Activated CD8-positive, alpha-beta T cell treated with anti-CD3 and anti-CD28 coated beads, Interleukin-2, amount 10 ng/mL, durations not matched to agents 7 days and 5 days (primary cell): ENCODE data around the gene CHRM1. TPM values are rescaled to one million over a fixed set of nuclear protein-coding genes. Genes with fewer than 3 reads are reported as not detected.
"Not testable (repeated sequence)": the region's sequence is repeated elsewhere in the genome, so short reads cannot be mapped to it uniquely, and the experiment has no call there.

Experiments
- ATAC-seq: fragments of 150-1000 bp; cut with Tn5 transposase; one replicate; pipeline ENCODE4 v1.10.0; 2021; ENCODE audit warnings: moderate library complexity
- CTCF ChIA-PET: fragments of 350-600 bp; sonication (Branson Sonifier 250); formaldehyde crosslinking; loops from one replicate; lab custom pipeline; 2021; ENCODE audit warnings: antibody characterized with exemption; lab: Charles Lee
- POLR2A ChIA-PET: fragments of 350-600 bp; sonication (Branson Sonifier 250); formaldehyde crosslinking; loops from one replicate; lab custom pipeline; 2021; ENCODE audit warnings: antibody characterized with exemption; lab: Charles Lee
- DNase-seq: peaks from one replicate; pipeline ENCODE4 v3.0.0-alpha.2; 2020
- H3K27ac Mint-ChIP-seq: one replicate; pipeline ENCODE4 v1.8.0; 2021; ENCODE audit warnings: mild to moderate bottlenecking, mixed read lengths
- H3K27me3 Mint-ChIP-seq: one replicate; pipeline ENCODE4 v1.8.0; 2021; ENCODE audit warnings: low read depth, mixed read lengths
- H3K36me3 Mint-ChIP-seq: one replicate; pipeline ENCODE4 v1.8.0; 2021; ENCODE audit warnings: low read depth, mixed read lengths
- H3K4me1 Mint-ChIP-seq: one replicate; pipeline ENCODE4 v1.8.0; 2021; ENCODE audit warnings: low read depth, mixed read lengths
- H3K4me3 Mint-ChIP-seq: one replicate; pipeline ENCODE4 v1.8.0; 2021; ENCODE audit warnings: mild to moderate bottlenecking, mixed read lengths
- H3K9me3 Mint-ChIP-seq: one replicate; pipeline ENCODE4 v1.8.0; 2022; ENCODE audit warnings: mixed read lengths; ENCODE audit not compliant: insufficient read depth
- total RNA-seq, 2 experiments: library from RNA; stranded (reverse); gene quantifications; one replicate each; pipeline ENCODE4 v1.2.3, GENCODE V29; 2021

The CHRM1 gene
- total RNA-seq, 2 experiments from 2014 or later = not detected

- DNase-seq, H3K9me3 Mint-ChIP-seq, ATAC-seq, H3K4me1 Mint-ChIP-seq, H3K36me3 Mint-ChIP-seq, POLR2A ChIA-PET, H3K27ac Mint-ChIP-seq, CTCF ChIA-PET, H3K4me3 Mint-ChIP-seq, H3K27me3 Mint-ChIP-seq: not testable (repeated sequence)
These were observed 16.4 kb upstream of the CHRM1 start for GRCh38 chr11:62937528-62937927.

GRCh38 chr11:62934496-62934785 lies 13.3 kb upstream of the CHRM1 start:
- Mint-ChIP-seq H3K27ac (no peak overlapping the region), H3K4me1 (no peaks in the 10 kb centered on the region), H3K27me3 (peaks cover 25% of the 10 kb centered on the region), H3K36me3 (no peaks in the 10 kb centered on the region), H3K9me3 (no peaks in the 10 kb centered on the region), H3K4me3 (no peak overlapping the region)
- POLR2A ChIA-PET = no interaction called here
- CTCF ChIA-PET = no interaction called here
- DNase-seq (no peak), ATAC-seq (no peak)

- DNase-seq (no peak), ATAC-seq (no peak)
- CTCF ChIA-PET = no interaction called here
- Mint-ChIP-seq H3K4me3 (no peak overlapping the region), H3K27ac (no peak overlapping the region), H3K9me3 (no peaks in the 10 kb centered on the region), H3K36me3 (no peaks in the 10 kb centered on the region), H3K4me1 (no peaks in the 10 kb centered on the region), H3K27me3 (peaks cover 27% of the 10 kb centered on the region)
- POLR2A ChIA-PET = interaction anchor here (0.5 kb wide), 1 partner anchor 10 kb away, joined by 3 read pairs; no protein-coding TSS in a partner anchor
These were observed 12.8 kb upstream of the CHRM1 start for GRCh38 chr11:62933750-62934495.

- Mint-ChIP-seq H3K9me3 (no peaks in the 10 kb centered on the region), H3K4me3 (no peak overlapping the region), H3K27ac (no peak overlapping the region), H3K27me3 (peaks cover 33% of the 10 kb centered on the region), H3K4me1 (no peaks in the 10 kb centered on the region), H3K36me3 (no peaks in the 10 kb centered on the region)
- DNase-seq = no peak
- ChIA-PET POLR2A (interaction anchor here (0.5 kb wide), 1 partner anchor 9 kb away, joined by 3 read pairs; no protein-coding TSS in a partner anchor), CTCF (no interaction called here)
- ATAC-seq = no peak
These were observed 12.1 kb upstream of the CHRM1 start for GRCh38 chr11:62933285-62933684.

GRCh38 chr11:62931499-62932278 lies 10.5 kb upstream of the CHRM1 start:
- H3K4me3 Mint-ChIP-seq = no peak overlapping the region
- ChIA-PET CTCF (no interaction called here), POLR2A (no interaction called here)
- no peak for DNase-seq
- peaks cover 47% of the 10 kb centered on the region for H3K27me3 Mint-ChIP-seq
- H3K9me3 Mint-ChIP-seq = no peaks in the 10 kb centered on the region
- no peaks in the 10 kb centered on the region for H3K4me1 Mint-ChIP-seq
- no peak overlapping the region for H3K27ac Mint-ChIP-seq
- H3K36me3 Mint-ChIP-seq = no peaks in the 10 kb centered on the region
- ATAC-seq = no peak

- H3K9me3 Mint-ChIP-seq = no peaks in the 10 kb centered on the region
- DNase-seq (no peak), ATAC-seq (no peak)
- no peak overlapping the region for H3K4me3 Mint-ChIP-seq
- H3K27me3 Mint-ChIP-seq = peaks cover 56% of the 10 kb centered on the region
- H3K27ac Mint-ChIP-seq = no peak overlapping the region
- peaks cover 9% of the 10 kb centered on the region for H3K4me1 Mint-ChIP-seq
- ChIA-PET POLR2A (no interaction called here), CTCF (no interaction called here)
- no peaks in the 10 kb centered on the region for H3K36me3 Mint-ChIP-seq
These were observed 9.5 kb upstream of the CHRM1 start for GRCh38 chr11:62930666-62931065.

- Mint-ChIP-seq H3K4me1 (peaks cover 14% of the 10 kb centered on the region), H3K27ac (no peak overlapping the region), H3K27me3 (peaks cover 61% of the 10 kb centered on the region), H3K36me3 (no peaks in the 10 kb centered on the region), H3K9me3 (no peaks in the 10 kb centered on the region), H3K4me3 (no peak overlapping the region)
- DNase-seq = no peak
- ATAC-seq = no peak
- CTCF ChIA-PET = interaction anchor here (1.0 kb wide), 1 partner anchor 93 kb away, joined by 3 read pairs; no protein-coding TSS in a partner anchor
- POLR2A ChIA-PET = no interaction called here
These were observed 9.0 kb upstream of the CHRM1 start for GRCh38 chr11:62930157-62930556.

- peaks cover 70% of the 10 kb centered on the region for H3K27me3 Mint-ChIP-seq
- no peaks in the 10 kb centered on the region for H3K36me3 Mint-ChIP-seq
- no peaks in the 10 kb centered on the region for H3K9me3 Mint-ChIP-seq
- ATAC-seq = no peak
- no peak overlapping the region for H3K4me3 Mint-ChIP-seq
- ChIA-PET CTCF (interaction anchor here (2.4 kb wide), 1 partner anchor 22 kb away, joined by 10 read pairs; no protein-coding TSS in a partner anchor), POLR2A (no interaction called here)
- no peak for DNase-seq
- peaks cover 22% of the 10 kb centered on the region for H3K4me1 Mint-ChIP-seq
- H3K27ac Mint-ChIP-seq = no peak overlapping the region
These were observed 6.8 kb upstream of the CHRM1 start for GRCh38 chr11:62928011-62928410.

- no peak overlapping the region for H3K4me3 Mint-ChIP-seq
- H3K27ac Mint-ChIP-seq = no peak overlapping the region
- CTCF ChIA-PET = interaction anchor here (2.4 kb wide), 1 partner anchor 21 kb away, joined by 10 read pairs; no protein-coding TSS in a partner anchor
- DNase-seq (no peak), ATAC-seq (no peak)
- POLR2A ChIA-PET = no interaction called here
- peaks cover 24% of the 10 kb centered on the region for H3K4me1 Mint-ChIP-seq
- no peaks in the 10 kb centered on the region for H3K9me3 Mint-ChIP-seq
- peaks cover 77% of the 10 kb centered on the region for H3K27me3 Mint-ChIP-seq
- H3K36me3 Mint-ChIP-seq = no peaks in the 10 kb centered on the region
These were observed 5.7 kb upstream of the CHRM1 start for GRCh38 chr11:62926680-62927455.

GRCh38 chr11:62925745-62926679 lies 4.8 kb upstream of the CHRM1 start:
- CTCF ChIA-PET = no interaction called here
- H3K4me1 Mint-ChIP-seq = peaks cover 24% of the 10 kb centered on the region
- peaks cover 80% of the 10 kb centered on the region for H3K27me3 Mint-ChIP-seq
- H3K27ac Mint-ChIP-seq = no peak overlapping the region
- no peaks in the 10 kb centered on the region for H3K36me3 Mint-ChIP-seq
- no peak overlapping the region for H3K4me3 Mint-ChIP-seq
- ATAC-seq (no peak), DNase-seq (no peak)
- POLR2A ChIA-PET = no interaction called here
- no peaks in the 10 kb centered on the region for H3K9me3 Mint-ChIP-seq

- Mint-ChIP-seq H3K9me3 (no peaks in the 10 kb centered on the region), H3K27me3 (peaks cover 74% of the 10 kb centered on the region), H3K36me3 (no peaks in the 10 kb centered on the region), H3K27ac (no peak overlapping the region), H3K4me3 (no peak overlapping the region), H3K4me1 (peaks cover 24% of the 10 kb centered on the region)
- POLR2A ChIA-PET = no interaction called here
- ATAC-seq (no peak), DNase-seq (no peak)
- CTCF ChIA-PET = no interaction called here
These were observed 4.1 kb upstream of the CHRM1 start for GRCh38 chr11:62925308-62925707.
